Right lobe of liver (tissue), 4 donors: Measurements from ENCODE around the gene SPINK1.

Experiments
- POLR2A ChIP-seq: fragments of 450-650 bp; IDR thresholded peaks from one replicate; pipeline ENCODE4 v1.6.1; 2017; ENCODE audit warnings: antibody characterized with exemption, mild to moderate bottlenecking
- TF ChIP-seq, protein P1 (sequence below), 4 donors: fragments of 200-600 bp in 3 of 4; fragments of 450-650 bp in 1 of 4; IDR thresholded peaks; one replicate each; pipeline versions ENCODE4 v1.5.1 to v1.8.0; 2016 to 2022; ENCODE audit warnings: antibody characterized with exemption in 4 of 4, mild to moderate bottlenecking in 2 of 4
- donor health status: DM: no; HTN: no; CAD: no.
- donor health status: DM: no; HTN: no; CAD: no.
- donor health status: DM: no; HTN: yes; CAD: no.

DNA sequence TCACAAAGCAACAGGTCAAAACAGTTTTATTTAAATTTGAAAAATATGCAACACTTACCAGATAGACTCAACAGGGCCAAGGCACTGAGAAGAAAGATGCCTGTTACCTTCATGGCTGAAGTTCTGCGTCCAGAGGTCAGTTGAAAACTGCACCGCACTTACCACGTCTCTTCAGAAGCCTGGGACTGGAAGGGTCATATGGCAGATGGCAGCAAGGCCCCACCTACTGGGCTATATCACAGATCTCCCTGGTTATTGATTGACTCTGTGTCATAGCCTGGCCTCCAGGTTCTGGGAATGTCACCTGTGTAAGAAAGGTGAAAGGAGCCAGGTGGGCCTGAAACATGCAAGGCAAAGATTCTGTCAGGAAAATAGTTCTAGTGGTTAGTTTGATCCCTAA lies at the start of gene SPINK1:
- TF ChIP-seq, protein P1, sequence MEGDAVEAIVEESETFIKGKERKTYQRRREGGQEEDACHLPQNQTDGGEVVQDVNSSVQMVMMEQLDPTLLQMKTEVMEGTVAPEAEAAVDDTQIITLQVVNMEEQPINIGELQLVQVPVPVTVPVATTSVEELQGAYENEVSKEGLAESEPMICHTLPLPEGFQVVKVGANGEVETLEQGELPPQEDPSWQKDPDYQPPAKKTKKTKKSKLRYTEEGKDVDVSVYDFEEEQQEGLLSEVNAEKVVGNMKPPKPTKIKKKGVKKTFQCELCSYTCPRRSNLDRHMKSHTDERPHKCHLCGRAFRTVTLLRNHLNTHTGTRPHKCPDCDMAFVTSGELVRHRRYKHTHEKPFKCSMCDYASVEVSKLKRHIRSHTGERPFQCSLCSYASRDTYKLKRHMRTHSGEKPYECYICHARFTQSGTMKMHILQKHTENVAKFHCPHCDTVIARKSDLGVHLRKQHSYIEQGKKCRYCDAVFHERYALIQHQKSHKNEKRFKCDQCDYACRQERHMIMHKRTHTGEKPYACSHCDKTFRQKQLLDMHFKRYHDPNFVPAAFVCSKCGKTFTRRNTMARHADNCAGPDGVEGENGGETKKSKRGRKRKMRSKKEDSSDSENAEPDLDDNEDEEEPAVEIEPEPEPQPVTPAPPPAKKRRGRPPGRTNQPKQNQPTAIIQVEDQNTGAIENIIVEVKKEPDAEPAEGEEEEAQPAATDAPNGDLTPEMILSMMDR (IDR thresholded peaks at IDR 0.05), result no peak
- TF ChIP-seq POLR2A, result no peak
